PFSK-1 (cell line): ENCODE results near the gene PDCD10.

Experiments used
- FOXP2 ChIP-seq: optimal IDR thresholded peaks from 2 replicates; pipeline ENCODE3; 2011; ENCODE audit warnings: borderline replicate concordance, control low read depth, inconsistent platforms; ENCODE audit not compliant: insufficient read depth; ENCODE audit errors: extremely low read length, extremely low read depth
- POLR2AphosphoS5 ChIP-seq: IDR thresholded peaks from 2 replicates; pipeline ENCODE4 v1.6.1; 2012; ENCODE audit warnings: low read depth, mild to moderate bottlenecking, control low read depth, low read length, moderate library complexity
- SIN3A ChIP-seq: IDR thresholded peaks from 2 replicates; pipeline ENCODE4 v1.6.1; 2012; ENCODE audit warnings: mild to moderate bottlenecking, low read length, moderate library complexity, borderline replicate concordance; ENCODE audit not compliant: insufficient read depth
- TAF1 ChIP-seq: IDR thresholded peaks from 2 replicates; pipeline ENCODE4 v1.6.1; 2012; ENCODE audit warnings: low read length, control low read depth, borderline replicate concordance; ENCODE audit not compliant: insufficient read depth
- TF ChIP-seq, protein P1 (sequence below), 2 experiments: IDR thresholded peaks; 2 replicates each; pipeline versions ENCODE4 v1.6.1 to v1.8.0; 2011 to 2012; ENCODE audit warnings: low read depth in 2 of 2, low read length in 2 of 2, control low read depth in 1 of 2, inconsistent platforms in 1 of 2, mild to moderate bottlenecking in 1 of 2, moderate library complexity in 1 of 2; ENCODE audit not compliant: insufficient read depth in 1 of 2

DNA sequence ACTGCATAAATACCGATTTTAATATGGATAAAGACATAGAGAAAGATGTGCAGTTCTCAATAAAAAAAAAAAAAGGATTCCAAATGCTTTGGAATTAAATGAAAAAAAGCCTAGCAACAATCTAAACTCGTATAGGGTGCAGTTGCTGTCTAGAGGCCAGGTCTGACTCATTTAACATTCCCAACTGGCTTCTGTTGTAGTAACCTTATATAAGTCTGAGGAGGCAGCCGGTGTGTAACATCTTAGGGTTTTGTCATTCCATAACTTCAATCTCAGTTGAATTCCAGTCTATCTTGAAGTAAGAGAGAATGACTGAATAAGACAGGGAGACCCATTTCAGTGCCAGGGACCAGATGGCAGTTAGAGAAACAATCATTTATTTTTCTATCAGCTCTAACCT lies 6.5 kb downstream of the PDCD10 start:
- TF ChIP-seq POLR2AphosphoS5 (no peak), TAF1 (no peak), SIN3A (no peak), FOXP2 (no peak)
- TF ChIP-seq, protein P1, sequence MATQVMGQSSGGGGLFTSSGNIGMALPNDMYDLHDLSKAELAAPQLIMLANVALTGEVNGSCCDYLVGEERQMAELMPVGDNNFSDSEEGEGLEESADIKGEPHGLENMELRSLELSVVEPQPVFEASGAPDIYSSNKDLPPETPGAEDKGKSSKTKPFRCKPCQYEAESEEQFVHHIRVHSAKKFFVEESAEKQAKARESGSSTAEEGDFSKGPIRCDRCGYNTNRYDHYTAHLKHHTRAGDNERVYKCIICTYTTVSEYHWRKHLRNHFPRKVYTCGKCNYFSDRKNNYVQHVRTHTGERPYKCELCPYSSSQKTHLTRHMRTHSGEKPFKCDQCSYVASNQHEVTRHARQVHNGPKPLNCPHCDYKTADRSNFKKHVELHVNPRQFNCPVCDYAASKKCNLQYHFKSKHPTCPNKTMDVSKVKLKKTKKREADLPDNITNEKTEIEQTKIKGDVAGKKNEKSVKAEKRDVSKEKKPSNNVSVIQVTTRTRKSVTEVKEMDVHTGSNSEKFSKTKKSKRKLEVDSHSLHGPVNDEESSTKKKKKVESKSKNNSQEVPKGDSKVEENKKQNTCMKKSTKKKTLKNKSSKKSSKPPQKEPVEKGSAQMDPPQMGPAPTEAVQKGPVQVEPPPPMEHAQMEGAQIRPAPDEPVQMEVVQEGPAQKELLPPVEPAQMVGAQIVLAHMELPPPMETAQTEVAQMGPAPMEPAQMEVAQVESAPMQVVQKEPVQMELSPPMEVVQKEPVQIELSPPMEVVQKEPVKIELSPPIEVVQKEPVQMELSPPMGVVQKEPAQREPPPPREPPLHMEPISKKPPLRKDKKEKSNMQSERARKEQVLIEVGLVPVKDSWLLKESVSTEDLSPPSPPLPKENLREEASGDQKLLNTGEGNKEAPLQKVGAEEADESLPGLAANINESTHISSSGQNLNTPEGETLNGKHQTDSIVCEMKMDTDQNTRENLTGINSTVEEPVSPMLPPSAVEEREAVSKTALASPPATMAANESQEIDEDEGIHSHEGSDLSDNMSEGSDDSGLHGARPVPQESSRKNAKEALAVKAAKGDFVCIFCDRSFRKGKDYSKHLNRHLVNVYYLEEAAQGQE (IDR thresholded peaks at IDR 0.05; ENCODE audit: insufficient read depth in 1 of 2, low read depth in 2 of 2, low read length in 2 of 2) = no peak
